SK-N-SH (cell line): ENCODE measurements around the gene ZG16. TPM values are rescaled to one million over a fixed set of nuclear protein-coding genes. Genes with fewer than 3 reads are reported as not detected.

ENCODE experiments used
- CTCF ChIA-PET: fragments of 300-600, 350-600 bp; formaldehyde crosslinking; extraction: SDS; loops from one replicate; lab custom pipeline; 2021; lab: Yijun Ruan, JAX
- POLR2A ChIA-PET: fragments of 350-600 bp; sonication (Branson Sonifier 250); formaldehyde crosslinking; extraction: SDS; loops from one replicate; lab custom pipeline; 2020; ENCODE audit warnings: antibody characterized with exemption, inconsistent platforms; lab: Yijun Ruan, JAX
- DNase-seq: peaks from one replicate; pipeline ENCODE4 v3.0.0; 2012
- H2AFZ ChIP-seq: fragments of 200-600 bp; sonication (generic); 2 replicates; pipeline ENCODE4 v1.8.1; 2016; ENCODE audit warnings: antibody characterized with exemption, mild to moderate bottlenecking, low read depth
- H3F3A ChIP-seq: fragments of 200-600 bp; sonication (generic); replicated peaks from 2 replicates; pipeline ENCODE3; 2016; ENCODE audit warnings: antibody characterized with exemption, mild to moderate bottlenecking; ENCODE audit not compliant: insufficient read depth
- H3K27ac ChIP-seq, 2 experiments: fragments of 200-500 bp in 1 of 2; fragments of 200-600 bp in 1 of 2; sonication (Bioruptor generic) in 1 of 2; sonication (generic), shearing (Covaris generic) in 1 of 2; 2 replicates each; pipeline versions ENCODE4 v1.5.1 to v1.6.1; 2014 to 2016; ENCODE audit warnings: low read depth in 2 of 2, inconsistent platforms in 1 of 2, low read length in 1 of 2, mild to moderate bottlenecking in 1 of 2, mixed read lengths in 1 of 2
- H3K27me3 ChIP-seq: fragments of 200-600 bp; sonication (generic), shearing (Covaris generic); 2 replicates; pipeline ENCODE4 v1.6.1; 2016; ENCODE audit warnings: mixed run types; ENCODE audit not compliant: insufficient read depth
- H3K36me3 ChIP-seq, 2 experiments: fragments of 200-500 bp in 1 of 2; fragments of 200-600 bp in 1 of 2; sonication (Bioruptor generic) in 1 of 2; sonication (generic) in 1 of 2; replicated peaks in 1 of 2; 2 replicates each; pipeline versions ENCODE3 to v1.5.1; 2014 to 2016; ENCODE audit warnings: low read length in 1 of 2, mild to moderate bottlenecking in 1 of 2; ENCODE audit not compliant: insufficient read depth in 2 of 2, control insufficient read depth in 1 of 2
- H3K4me1 ChIP-seq, 2 experiments: fragments of 200-500 bp in 1 of 2; fragments of 200-600 bp in 1 of 2; sonication (Bioruptor generic) in 1 of 2; sonication (generic), shearing (Covaris generic) in 1 of 2; 2 replicates each; pipeline versions ENCODE4 v1.5.1 to v1.6.1; 2014 to 2016; ENCODE audit warnings: low read depth in 1 of 2, low read length in 1 of 2, mixed run types in 1 of 2; ENCODE audit not compliant: insufficient read depth in 2 of 2, control insufficient read depth in 1 of 2
- H3K4me2 ChIP-seq: fragments of 200-600 bp; sonication (generic), shearing (Covaris generic); 2 replicates; pipeline ENCODE4 v1.6.1; 2017; ENCODE audit warnings: mixed run types
- H3K4me3 ChIP-seq, 2 experiments: fragments of 200-500 bp in 1 of 2; fragments of 200-600 bp in 1 of 2; sonication (Bioruptor generic) in 1 of 2; sonication (generic), shearing (Covaris generic) in 1 of 2; 2 replicates each; pipeline versions ENCODE4 v1.5.1 to v1.8.1; 2014 to 2016; ENCODE audit warnings: low read depth in 2 of 2, inconsistent platforms in 1 of 2, low read length in 1 of 2, mild to moderate bottlenecking in 1 of 2, mixed read lengths in 1 of 2, moderate library complexity in 1 of 2
- H3K79me2 ChIP-seq: fragments of 200-600 bp; sonication (generic); 2 replicates; pipeline ENCODE4 v1.8.1; 2017; ENCODE audit warnings: mild to moderate bottlenecking; ENCODE audit not compliant: insufficient read depth
- H3K9ac ChIP-seq: fragments of 200-600 bp; sonication (generic); 2 replicates; pipeline ENCODE4 v1.6.1; 2017; ENCODE audit warnings: mixed run types
- H3K9me2 ChIP-seq: fragments of 200-600 bp; sonication (generic); 2 replicates; pipeline ENCODE4 v1.6.1; 2017; ENCODE audit warnings: mixed run types
- H3K9me3 ChIP-seq: fragments of 200-600 bp; sonication (generic); 2 replicates; pipeline ENCODE4 v1.6.1; 2017; ENCODE audit warnings: mixed run types, mild to moderate bottlenecking, moderate library complexity
- H4K20me1 ChIP-seq: fragments of 200-600 bp; sonication (generic); 2 replicates; pipeline ENCODE4 v1.6.1; 2017; ENCODE audit warnings: mild to moderate bottlenecking, mixed run types; ENCODE audit not compliant: insufficient read depth
- CHD2 ChIP-seq: fragments of 150-350 bp; IDR thresholded peaks from 2 replicates; pipeline ENCODE4 v1.6.1; 2018; ENCODE audit warnings: low read length; ENCODE audit not compliant: partially characterized antibody
- ELF1 ChIP-seq: IDR thresholded peaks from 2 replicates; pipeline ENCODE4 v1.4.0; 2012
- EP300 ChIP-seq, 2 experiments: IDR thresholded peaks; 2 replicates each; pipeline versions ENCODE4 v1.4.0 to v1.6.1; 2012; ENCODE audit warnings: borderline replicate concordance in 1 of 2, low read depth in 1 of 2, low read length in 1 of 2
- FOSL2 ChIP-seq: IDR thresholded peaks from 2 replicates; pipeline ENCODE4 v1.4.0; 2012; ENCODE audit warnings: low read depth, mild to moderate bottlenecking, moderate library complexity, borderline replicate concordance
- FOXM1 ChIP-seq: IDR thresholded peaks from 2 replicates; pipeline ENCODE4 v1.4.0; 2012; ENCODE audit warnings: low read depth, mild to moderate bottlenecking
- JUND ChIP-seq: IDR thresholded peaks from 2 replicates; pipeline ENCODE4 v1.4.0; 2012
- MXI1 ChIP-seq: IDR thresholded peaks from 2 replicates; pipeline ENCODE4 v1.6.1; 2012; ENCODE audit warnings: mild to moderate bottlenecking, low read depth, low read length, improper control_type of control experiment
- NRF1 ChIP-seq: IDR thresholded peaks from 2 replicates; pipeline ENCODE4 v1.6.1; 2012; ENCODE audit warnings: low read depth, mild to moderate bottlenecking, low read length
- POLR2AphosphoS5 ChIP-seq: IDR thresholded peaks from 2 replicates; pipeline ENCODE4 v1.6.1; 2012; ENCODE audit warnings: low read depth, low read length
- SMC3 ChIP-seq: IDR thresholded peaks from 2 replicates; pipeline ENCODE4 v1.6.1; 2012; ENCODE audit warnings: low read depth, low read length, improper control_type of control experiment
- TAF1 ChIP-seq: IDR thresholded peaks from 2 replicates; pipeline ENCODE4 v1.6.1; 2012; ENCODE audit warnings: low read depth, mild to moderate bottlenecking, low read length, moderate library complexity, borderline replicate concordance
- TCF12 ChIP-seq: IDR thresholded peaks from 2 replicates; pipeline ENCODE4 v1.4.0; 2012
- TEAD4 ChIP-seq: IDR thresholded peaks from 2 replicates; pipeline ENCODE4 v1.4.0; 2012; ENCODE audit warnings: mild to moderate bottlenecking, borderline replicate concordance; ENCODE audit not compliant: insufficient read depth
- YY1 ChIP-seq: IDR thresholded peaks from 2 replicates; pipeline ENCODE4 v1.4.0; 2012; ENCODE audit warnings: low read depth, mild to moderate bottlenecking
- WGBS: methylation state at CpG from one replicate; pipeline ENCODE4 v1.1.6; 2017; ENCODE audit warnings: low lambda C conversion rate; 5-methylcytosine and 5-hydroxymethylcytosine counted together
- polyA plus RNA-seq, 3 experiments: library from polyadenylated mRNA; depleted of rRNA; stranded (reverse); fragments of >200 nt; gene quantifications; 2 replicates each; pipeline ENCODE4 v1.2.3, GENCODE V29; 2012
- TF ChIP-seq, protein P1 (sequence below): IDR thresholded peaks from 2 replicates; pipeline ENCODE4 v1.6.1; 2012; ENCODE audit warnings: mild to moderate bottlenecking, low read depth, low read length, moderate library complexity
- TF ChIP-seq, protein P2 (sequence below): IDR thresholded peaks from 2 replicates; pipeline ENCODE4 v1.4.0; 2012; ENCODE audit warnings: low read depth, borderline replicate concordance
- TF ChIP-seq, protein P3 (sequence below): fragments of 200-600 bp; sonication (generic); IDR thresholded peaks from 2 replicates; pipeline ENCODE4 v1.6.1; 2017; ENCODE audit warnings: antibody characterized with exemption, mild to moderate bottlenecking, moderate library complexity

The ZG16 gene
- polyA plus RNA-seq, 1 of the 3 experiments (the other 2 are of a cell fraction) = not detected

DNA sequence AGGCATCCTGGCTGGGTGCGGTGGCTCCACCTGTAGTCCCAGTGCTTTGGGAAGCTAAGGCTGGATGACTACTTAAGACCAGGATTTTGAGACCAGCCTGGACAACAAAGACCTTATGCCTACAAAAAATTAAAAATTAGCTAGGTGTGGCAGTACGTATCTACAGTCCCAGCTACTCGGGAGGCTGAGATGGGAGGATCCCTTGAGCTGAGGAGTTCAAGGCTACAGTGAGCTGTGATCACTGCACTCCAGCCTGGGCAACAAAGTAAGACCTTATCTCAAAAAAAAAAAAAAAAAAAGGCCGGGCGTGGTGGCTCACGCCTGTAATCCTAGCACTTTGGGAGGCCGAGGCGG is 48.3 kb downstream of the ZG16 start:
- TF ChIP-seq, protein P1, sequence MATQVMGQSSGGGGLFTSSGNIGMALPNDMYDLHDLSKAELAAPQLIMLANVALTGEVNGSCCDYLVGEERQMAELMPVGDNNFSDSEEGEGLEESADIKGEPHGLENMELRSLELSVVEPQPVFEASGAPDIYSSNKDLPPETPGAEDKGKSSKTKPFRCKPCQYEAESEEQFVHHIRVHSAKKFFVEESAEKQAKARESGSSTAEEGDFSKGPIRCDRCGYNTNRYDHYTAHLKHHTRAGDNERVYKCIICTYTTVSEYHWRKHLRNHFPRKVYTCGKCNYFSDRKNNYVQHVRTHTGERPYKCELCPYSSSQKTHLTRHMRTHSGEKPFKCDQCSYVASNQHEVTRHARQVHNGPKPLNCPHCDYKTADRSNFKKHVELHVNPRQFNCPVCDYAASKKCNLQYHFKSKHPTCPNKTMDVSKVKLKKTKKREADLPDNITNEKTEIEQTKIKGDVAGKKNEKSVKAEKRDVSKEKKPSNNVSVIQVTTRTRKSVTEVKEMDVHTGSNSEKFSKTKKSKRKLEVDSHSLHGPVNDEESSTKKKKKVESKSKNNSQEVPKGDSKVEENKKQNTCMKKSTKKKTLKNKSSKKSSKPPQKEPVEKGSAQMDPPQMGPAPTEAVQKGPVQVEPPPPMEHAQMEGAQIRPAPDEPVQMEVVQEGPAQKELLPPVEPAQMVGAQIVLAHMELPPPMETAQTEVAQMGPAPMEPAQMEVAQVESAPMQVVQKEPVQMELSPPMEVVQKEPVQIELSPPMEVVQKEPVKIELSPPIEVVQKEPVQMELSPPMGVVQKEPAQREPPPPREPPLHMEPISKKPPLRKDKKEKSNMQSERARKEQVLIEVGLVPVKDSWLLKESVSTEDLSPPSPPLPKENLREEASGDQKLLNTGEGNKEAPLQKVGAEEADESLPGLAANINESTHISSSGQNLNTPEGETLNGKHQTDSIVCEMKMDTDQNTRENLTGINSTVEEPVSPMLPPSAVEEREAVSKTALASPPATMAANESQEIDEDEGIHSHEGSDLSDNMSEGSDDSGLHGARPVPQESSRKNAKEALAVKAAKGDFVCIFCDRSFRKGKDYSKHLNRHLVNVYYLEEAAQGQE = no peak
- TF ChIP-seq EP300 (IDR thresholded peaks at IDR 0.05; ENCODE audit: borderline replicate concordance in 1 of 2, low read depth in 1 of 2, low read length in 1 of 2) (no peak), FOSL2 (no peak), TCF12 (no peak), CHD2 (no peak), YY1 (no peak), FOXM1 (no peak), MXI1 (no peak), TAF1 (no peak), ELF1 (no peak), SMC3 (no peak), TEAD4 (no peak), NRF1 (no peak), POLR2AphosphoS5 (no peak), JUND (no peak)
- TF ChIP-seq, protein P2, sequence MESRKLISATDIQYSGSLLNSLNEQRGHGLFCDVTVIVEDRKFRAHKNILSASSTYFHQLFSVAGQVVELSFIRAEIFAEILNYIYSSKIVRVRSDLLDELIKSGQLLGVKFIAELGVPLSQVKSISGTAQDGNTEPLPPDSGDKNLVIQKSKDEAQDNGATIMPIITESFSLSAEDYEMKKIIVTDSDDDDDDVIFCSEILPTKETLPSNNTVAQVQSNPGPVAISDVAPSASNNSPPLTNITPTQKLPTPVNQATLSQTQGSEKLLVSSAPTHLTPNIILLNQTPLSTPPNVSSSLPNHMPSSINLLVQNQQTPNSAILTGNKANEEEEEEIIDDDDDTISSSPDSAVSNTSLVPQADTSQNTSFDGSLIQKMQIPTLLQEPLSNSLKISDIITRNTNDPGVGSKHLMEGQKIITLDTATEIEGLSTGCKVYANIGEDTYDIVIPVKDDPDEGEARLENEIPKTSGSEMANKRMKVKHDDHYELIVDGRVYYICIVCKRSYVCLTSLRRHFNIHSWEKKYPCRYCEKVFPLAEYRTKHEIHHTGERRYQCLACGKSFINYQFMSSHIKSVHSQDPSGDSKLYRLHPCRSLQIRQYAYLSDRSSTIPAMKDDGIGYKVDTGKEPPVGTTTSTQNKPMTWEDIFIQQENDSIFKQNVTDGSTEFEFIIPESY = no peak
- TF ChIP-seq, protein P3, sequence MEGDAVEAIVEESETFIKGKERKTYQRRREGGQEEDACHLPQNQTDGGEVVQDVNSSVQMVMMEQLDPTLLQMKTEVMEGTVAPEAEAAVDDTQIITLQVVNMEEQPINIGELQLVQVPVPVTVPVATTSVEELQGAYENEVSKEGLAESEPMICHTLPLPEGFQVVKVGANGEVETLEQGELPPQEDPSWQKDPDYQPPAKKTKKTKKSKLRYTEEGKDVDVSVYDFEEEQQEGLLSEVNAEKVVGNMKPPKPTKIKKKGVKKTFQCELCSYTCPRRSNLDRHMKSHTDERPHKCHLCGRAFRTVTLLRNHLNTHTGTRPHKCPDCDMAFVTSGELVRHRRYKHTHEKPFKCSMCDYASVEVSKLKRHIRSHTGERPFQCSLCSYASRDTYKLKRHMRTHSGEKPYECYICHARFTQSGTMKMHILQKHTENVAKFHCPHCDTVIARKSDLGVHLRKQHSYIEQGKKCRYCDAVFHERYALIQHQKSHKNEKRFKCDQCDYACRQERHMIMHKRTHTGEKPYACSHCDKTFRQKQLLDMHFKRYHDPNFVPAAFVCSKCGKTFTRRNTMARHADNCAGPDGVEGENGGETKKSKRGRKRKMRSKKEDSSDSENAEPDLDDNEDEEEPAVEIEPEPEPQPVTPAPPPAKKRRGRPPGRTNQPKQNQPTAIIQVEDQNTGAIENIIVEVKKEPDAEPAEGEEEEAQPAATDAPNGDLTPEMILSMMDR = no peak
- Histone ChIP-seq H3K4me1 (peaks cover 14 to 37% of the 10 kb centered on the region in 2 experiments; a peak in 3 of 4 replicates), H3K79me2 (peaks cover 85% of the 10 kb centered on the region), H2AFZ (no peak overlapping the region), H3K4me3 (peak overlapping the region in 1 of 2 experiments; percentile 20; a peak in 1 of 4 replicates), H3K27me3 (no peaks in the 10 kb centered on the region), H3K9me3 (no peaks in the 10 kb centered on the region), H3F3A (peaks cover 41% of the 10 kb centered on the region), H3K36me3 (peaks cover 0 to 8% of the 10 kb centered on the region in 2 experiments), H3K9me2 (no peaks in the 10 kb centered on the region), H3K4me2 (peak overlapping the region; percentile 90), H4K20me1 (no peaks in the 10 kb centered on the region), H3K9ac (peak overlapping the region; percentile 78; the same call in 1 of the 2 replicates), H3K27ac (peak overlapping the region in 1 of 2 experiments; percentile 97; a peak in 2 of 4 replicates)
- ChIA-PET CTCF (interaction anchor here (0.6 to 14.0 kb wide), 4 partner anchors 9 to 183 kb away, joined by 3 to 129 read pairs (median 6); no protein-coding TSS in a partner anchor), POLR2A (no interaction called here)
- no peak for DNase-seq
- WGBS = 96% methylated on average over 8 of the region's 8 CpGs
